CD4-positive, alpha-beta memory T cell (primary cell): ENCODE data around the gene HUS1. TPM values are rescaled to one million over a fixed set of nuclear protein-coding genes. Genes with fewer than 3 reads are reported as not detected.
"Not testable (repeated sequence)": the region's sequence is repeated elsewhere in the genome, so short reads cannot be mapped to it uniquely, and the experiment has no call there.

Experiments
- CTCF ChIA-PET: fragments of 350-600 bp; sonication (Branson Sonifier 250); formaldehyde crosslinking; loops from one replicate; lab custom pipeline; 2021; ENCODE audit warnings: inconsistent platforms; ENCODE audit not compliant: partially characterized antibody; lab: Charles Lee
- POLR2A ChIA-PET: fragments of 350-600 bp; sonication (Branson Sonifier 250); formaldehyde crosslinking; loops from one replicate; lab custom pipeline; 2021; ENCODE audit not compliant: partially characterized antibody; lab: Charles Lee
- DNase-seq, 5 donors: peaks; one replicate each; pipeline versions ENCODE4 v3.0.0 to v3.0.0-alpha.2; 2020 to 2022; ENCODE audit warnings: mixed read lengths in 1 of 5
- H3K27ac ChIP-seq: one replicate; pipeline ENCODE4 v1.7.0; 2013; ENCODE audit warnings: low read depth, low read length
- H3K27me3 ChIP-seq: 2 replicates; pipeline ENCODE4 v1.7.0; 2013; ENCODE audit warnings: mild to moderate bottlenecking, low read length, moderate library complexity; ENCODE audit not compliant: insufficient read depth
- H3K36me3 ChIP-seq: 2 replicates; pipeline ENCODE4 v1.7.0; 2013; ENCODE audit warnings: mild to moderate bottlenecking, low read length, moderate library complexity; ENCODE audit not compliant: insufficient read depth
- H3K4me1 ChIP-seq: 2 replicates; pipeline ENCODE4 v1.7.0; 2013; ENCODE audit warnings: mild to moderate bottlenecking, low read length, moderate library complexity; ENCODE audit not compliant: insufficient read depth
- H3K4me3 ChIP-seq, 2 donors: one replicate each; pipeline ENCODE4 v1.7.0; 2013; ENCODE audit warnings: low read length in 2 of 2, mild to moderate bottlenecking in 1 of 2
- H3K9me3 ChIP-seq, 2 donors: one replicate each; pipeline ENCODE4 v1.7.0; 2013; ENCODE audit warnings: low read length in 2 of 2, control low read depth in 1 of 2; ENCODE audit not compliant: control insufficient read depth in 1 of 2
- H3K27ac Mint-ChIP-seq, 7 donors: one replicate each; pipeline ENCODE4 v1.8.0; 2020 to 2021; ENCODE audit warnings: mixed read lengths in 7 of 7, mild to moderate bottlenecking in 6 of 7, inconsistent platforms in 3 of 7, moderate library complexity in 3 of 7
- H3K27me3 Mint-ChIP-seq, 2 donors: one replicate each; pipeline ENCODE4 v1.8.0; 2020 to 2021; ENCODE audit warnings: mixed read lengths in 2 of 2
- H3K36me3 Mint-ChIP-seq, 2 donors: one replicate each; pipeline ENCODE4 v1.8.0; 2020 to 2021; ENCODE audit warnings: mixed read lengths in 2 of 2, inconsistent platforms in 1 of 2, mild to moderate bottlenecking in 1 of 2
- H3K4me1 Mint-ChIP-seq, 4 donors: one replicate each; pipeline ENCODE4 v1.8.0; 2020 to 2021; ENCODE audit warnings: mixed read lengths in 4 of 4, mild to moderate bottlenecking in 1 of 4
- H3K4me3 Mint-ChIP-seq, 8 donors: one replicate each; pipeline ENCODE4 v1.8.0; 2020 to 2021; ENCODE audit warnings: mixed read lengths in 8 of 8, mild to moderate bottlenecking in 7 of 8, moderate library complexity in 6 of 8, inconsistent platforms in 3 of 8
- H3K9me3 Mint-ChIP-seq, 8 donors: one replicate each; pipeline ENCODE4 v1.8.0; 2020 to 2021; ENCODE audit warnings: mixed read lengths in 8 of 8, mild to moderate bottlenecking in 5 of 8, inconsistent platforms in 3 of 8, moderate library complexity in 1 of 8
- intact Hi-C: fragments of 100-400 bp; cut with micrococcal nuclease; formaldehyde crosslinking; loops from one replicate; pipeline ENCODE4 v1.15.1; 2023
- polyA plus RNA-seq, 2 donors: library from polyadenylated mRNA; unstranded; fragments of 300-500 nt; fragmentation: Illumina TruSeq; gene quantifications; one replicate each; pipeline ENCODE4 v1.2.3, GENCODE V29; 2021
- total RNA-seq, 2 experiments: library from RNA; stranded (reverse); gene quantifications; one replicate each; pipeline ENCODE4 v1.2.3, GENCODE V29; 2021

HUS1 gene
- total and polyA plus RNA-seq, 4 experiments from 2014 or later, result 39.7 to 74.1 (median 63.2) TPM

- ChIA-PET POLR2A (no interaction called here), CTCF (interaction anchor here (0.9 to 4.9 kb wide), 3 partner anchors 160 to 208 kb away, joined by 3 to 94 read pairs (median 14); no protein-coding TSS in a partner anchor)
- Mint-ChIP-seq H3K4me1 (peaks cover 0 to 3% (median 0%) of the 10 kb centered on the region in 4 donors), H3K27ac (no peak overlapping the region), H3K27me3 (no peaks in the 10 kb centered on the region), H3K36me3 (no peaks in the 10 kb centered on the region), H3K4me3 (no peak overlapping the region), H3K9me3 (no peaks in the 10 kb centered on the region)
- H3K9me3 ChIP-seq, result no peaks in the 10 kb centered on the region
- no peak overlapping the region for H3K27ac ChIP-seq
- H3K27me3 ChIP-seq, result no peaks in the 10 kb centered on the region
- intact Hi-C loops, result no loop called here
- no peaks in the 10 kb centered on the region for H3K36me3 ChIP-seq
- DNase-seq, result no peak
- no peaks in the 10 kb centered on the region for H3K4me1 ChIP-seq
- no peak overlapping the region for H3K4me3 ChIP-seq
These were observed 32.1 kb downstream of the HUS1 start for GRCh38 chr7:47947355-47947749.

- intact Hi-C loops, result no loop called here
- DNase-seq, result no peak
- CTCF ChIA-PET, result interaction anchor here (0.9 to 4.9 kb wide), 3 partner anchors 160 to 208 kb away, joined by 3 to 94 read pairs (median 14); no protein-coding TSS in a partner anchor
- Histone ChIP-seq H3K27me3 (no peaks in the 10 kb centered on the region), H3K27ac (no peak overlapping the region), H3K4me3 (no peak overlapping the region), H3K9me3 (no peaks in the 10 kb centered on the region), H3K4me1 (no peaks in the 10 kb centered on the region), H3K36me3 (no peaks in the 10 kb centered on the region)
- no peaks in the 10 kb centered on the region for H3K36me3 Mint-ChIP-seq
- H3K27ac Mint-ChIP-seq, result peak overlapping the region in 1 of 7 donors; percentile 0
- H3K9me3 Mint-ChIP-seq, result no peaks in the 10 kb centered on the region
- POLR2A ChIA-PET, result no interaction called here
- H3K4me1 Mint-ChIP-seq, result peaks cover 0 to 3% (median 0%) of the 10 kb centered on the region in 4 donors
- H3K4me3 Mint-ChIP-seq, result no peak overlapping the region
- no peaks in the 10 kb centered on the region for H3K27me3 Mint-ChIP-seq
These were observed 32.6 kb downstream of the HUS1 start for GRCh38 chr7:47946581-47947354.

DNA sequence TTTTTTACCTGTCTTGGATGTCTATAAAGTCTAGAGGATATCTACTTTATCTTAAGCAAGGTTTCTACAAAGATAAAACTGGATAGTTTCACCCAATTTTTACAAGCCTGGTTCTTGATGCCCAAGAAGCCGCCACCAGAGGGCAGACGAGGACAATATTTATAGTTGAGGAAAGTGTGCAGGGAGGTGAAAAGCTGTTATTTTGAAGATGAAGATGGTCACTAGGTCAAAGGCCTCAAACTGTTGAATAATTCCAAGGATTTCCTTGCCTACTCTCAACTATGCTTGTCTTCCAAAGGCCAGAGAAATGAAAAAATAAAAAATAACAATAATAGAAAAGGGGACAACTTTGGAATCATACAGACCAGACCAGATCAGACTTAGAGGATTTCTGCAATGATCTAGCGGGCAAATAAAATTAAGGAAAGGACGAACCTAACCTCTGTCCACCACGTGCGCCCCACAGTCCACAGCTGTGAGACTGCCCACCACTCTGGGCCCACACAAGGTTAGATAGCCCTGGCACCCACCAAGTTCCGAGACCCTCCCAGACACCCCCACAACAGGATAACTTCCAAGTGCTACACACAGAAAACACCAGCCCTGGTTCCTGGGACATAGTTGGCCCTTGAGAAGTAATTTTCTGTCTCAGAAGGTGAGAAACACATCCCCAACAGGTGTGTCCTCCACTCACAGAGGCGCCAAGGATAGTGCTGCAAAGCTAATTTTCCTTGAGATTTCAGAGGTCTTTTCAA, 34.0 kb downstream of the HUS1 start:
- peaks cover 0 to 3% (median 0%) of the 10 kb centered on the region in 4 donors for H3K4me1 Mint-ChIP-seq
- no peaks in the 10 kb centered on the region for H3K9me3 Mint-ChIP-seq
- Histone ChIP-seq H3K4me1 (no peaks in the 10 kb centered on the region), H3K27ac (no peak overlapping the region), H3K4me3 (no peak overlapping the region), H3K27me3 (no peaks in the 10 kb centered on the region), H3K9me3 (no peaks in the 10 kb centered on the region), H3K36me3 (no peaks in the 10 kb centered on the region)
- DNase-seq, result peak; percentile 53 to 62 (median 61)
- ChIA-PET POLR2A (interaction anchor here (1.3 kb wide), 1 partner anchor 209 kb away, joined by 4 read pairs; no protein-coding TSS in a partner anchor), CTCF (interaction anchor here (0.7 to 4.9 kb wide), 25 partner anchors 9 to 242 kb away, joined by 3 to 94 read pairs (median 5); no protein-coding TSS in a partner anchor)
- no peaks in the 10 kb centered on the region for H3K27me3 Mint-ChIP-seq
- H3K27ac Mint-ChIP-seq, result no peak overlapping the region
- intact Hi-C loops, result loop anchor here (1.0 kb wide), 2 partner anchors 46 to 165 kb away; no protein-coding TSS in a partner anchor
- H3K36me3 Mint-ChIP-seq, result no peaks in the 10 kb centered on the region
- no peak overlapping the region for H3K4me3 Mint-ChIP-seq

DNA sequence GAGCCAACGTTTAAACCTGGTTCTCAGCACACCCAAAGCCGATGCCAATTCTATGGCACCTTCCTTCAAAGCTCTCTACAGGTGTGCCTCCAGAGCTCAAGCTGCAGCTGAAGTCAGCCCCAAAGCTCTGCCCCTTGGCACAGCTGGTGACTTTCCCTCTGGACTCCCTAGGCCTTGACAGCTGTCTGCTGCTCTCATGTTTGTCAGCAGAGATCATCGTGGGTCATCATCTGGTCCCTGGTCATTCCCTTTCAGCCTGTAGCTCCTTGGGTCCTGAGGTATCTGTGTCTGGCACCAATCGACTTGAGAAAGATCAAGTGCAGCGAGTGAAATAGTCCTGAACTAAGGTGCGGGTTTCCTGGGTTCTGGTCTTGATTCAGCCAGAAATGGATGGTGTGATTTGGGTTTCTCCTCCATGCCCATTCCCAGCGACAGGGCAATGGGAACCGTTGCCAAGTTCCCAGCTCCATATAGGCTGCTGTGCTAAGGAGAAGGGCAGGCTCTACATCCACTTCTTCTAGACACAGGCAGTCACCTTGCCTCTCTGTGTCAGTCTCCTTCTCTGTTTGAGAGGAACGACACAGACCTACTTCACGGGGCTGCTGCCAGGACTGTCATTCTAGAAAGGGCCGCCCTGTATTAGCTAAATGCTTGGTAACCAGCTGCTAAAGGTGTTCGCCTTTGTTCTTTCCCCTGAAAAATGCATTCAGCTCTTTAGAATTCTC, 34.7 kb downstream of the HUS1 start:
- no peaks in the 10 kb centered on the region for H3K36me3 ChIP-seq
- no peak for DNase-seq
- H3K9me3 Mint-ChIP-seq, result no peaks in the 10 kb centered on the region
- no peaks in the 10 kb centered on the region for H3K4me1 ChIP-seq
- H3K9me3 ChIP-seq, result no peaks in the 10 kb centered on the region
- no peaks in the 10 kb centered on the region for H3K36me3 Mint-ChIP-seq
- H3K27me3 Mint-ChIP-seq, result no peaks in the 10 kb centered on the region
- CTCF ChIA-PET, result interaction anchor here (0.6 to 4.9 kb wide), 27 partner anchors 8 to 242 kb away, joined by 3 to 94 read pairs (median 4); no protein-coding TSS in a partner anchor
- H3K27ac Mint-ChIP-seq, result no peak overlapping the region
- H3K4me3 ChIP-seq, result no peak overlapping the region
- H3K27ac ChIP-seq, result no peak overlapping the region
- POLR2A ChIA-PET, result interaction anchor here (1.0 to 1.3 kb wide), 2 partner anchors 166 to 210 kb away, joined by 3 to 4 read pairs; no protein-coding TSS in a partner anchor
- H3K4me3 Mint-ChIP-seq, result no peak overlapping the region
- intact Hi-C loops, result loop anchor here (1.0 kb wide), 2 partner anchors 47 to 166 kb away; no protein-coding TSS in a partner anchor
- H3K4me1 Mint-ChIP-seq, result peaks cover 0 to 3% (median 0%) of the 10 kb centered on the region in 4 donors
- no peaks in the 10 kb centered on the region for H3K27me3 ChIP-seq

DNA sequence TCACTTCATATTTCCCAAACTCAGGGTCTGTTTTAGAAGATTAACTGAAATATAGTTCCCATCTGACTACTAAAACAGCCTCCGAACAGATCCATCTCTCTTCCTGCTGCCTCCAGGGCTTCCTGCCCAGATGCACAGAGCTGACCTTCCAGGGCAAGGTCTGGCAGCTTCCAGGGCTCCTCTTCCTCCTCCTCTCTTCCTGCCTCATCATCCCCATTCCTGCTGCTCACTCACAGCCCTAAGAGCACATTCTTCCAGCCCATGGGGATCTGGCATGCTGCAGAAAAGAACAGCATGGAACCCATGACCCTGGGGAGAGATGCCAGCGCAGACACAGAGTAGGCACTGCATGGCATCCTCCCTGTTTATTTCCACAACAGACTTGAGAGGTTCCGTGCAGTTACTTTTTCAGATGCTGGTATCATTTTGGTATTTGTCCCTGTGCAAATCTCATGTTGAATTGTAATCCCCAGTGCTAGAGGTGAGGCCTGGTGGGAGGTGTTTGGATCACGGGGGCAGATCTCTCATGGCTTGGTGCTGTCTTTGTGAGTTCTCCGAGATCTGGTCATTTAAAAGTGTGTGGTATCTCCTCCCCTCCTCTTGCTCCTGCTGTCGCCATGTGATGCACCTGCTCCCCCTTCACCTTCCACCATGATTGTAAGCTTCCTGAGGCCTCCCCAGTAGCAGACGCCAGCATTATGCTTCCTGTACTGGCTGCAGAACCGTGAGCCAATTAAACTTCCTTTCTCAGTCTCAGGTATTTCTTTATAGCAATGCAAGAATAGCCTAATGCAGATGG, 35.5 kb downstream of the HUS1 start:
- DNase-seq, result no peak
- Mint-ChIP-seq H3K4me3 (no peak overlapping the region), H3K36me3 (no peaks in the 10 kb centered on the region), H3K27ac (no peak overlapping the region), H3K9me3 (no peaks in the 10 kb centered on the region), H3K4me1 (peaks cover 0 to 3% (median 0%) of the 10 kb centered on the region in 4 donors), H3K27me3 (no peaks in the 10 kb centered on the region)
- H3K36me3 ChIP-seq, result no peaks in the 10 kb centered on the region
- no peaks in the 10 kb centered on the region for H3K27me3 ChIP-seq
- intact Hi-C loops, result no loop called here
- no peaks in the 10 kb centered on the region for H3K4me1 ChIP-seq
- H3K9me3 ChIP-seq, result no peaks in the 10 kb centered on the region
- ChIA-PET POLR2A (interaction anchor here (1.0 kb wide), 1 partner anchor 167 kb away, joined by 3 read pairs; no protein-coding TSS in a partner anchor), CTCF (interaction anchor here (1.0 to 4.9 kb wide), 11 partner anchors 10 to 216 kb away, joined by 3 to 94 read pairs (median 8); no protein-coding TSS in a partner anchor)
- no peak overlapping the region for H3K4me3 ChIP-seq
- H3K27ac ChIP-seq, result no peak overlapping the region

- H3K27ac Mint-ChIP-seq, H3K4me1 ChIP-seq, H3K27me3 Mint-ChIP-seq, H3K27ac ChIP-seq, H3K4me1 Mint-ChIP-seq, POLR2A ChIA-PET, H3K4me3 ChIP-seq, H3K4me3 Mint-ChIP-seq, DNase-seq, intact Hi-C loops, H3K36me3 Mint-ChIP-seq, H3K27me3 ChIP-seq, H3K9me3 ChIP-seq, H3K9me3 Mint-ChIP-seq, H3K36me3 ChIP-seq: not testable (repeated sequence)
- CTCF ChIA-PET, result interaction anchor here (1.0 to 4.9 kb wide), 3 partner anchors 164 to 212 kb away, joined by 3 to 94 read pairs (median 4); no protein-coding TSS in a partner anchor
These were observed 36.8 kb downstream of the HUS1 start for GRCh38 chr7:47942651-47943050.
